GM23248 (cell line): ENCODE data around the gene KDM3A. TPM values are rescaled to one million over a fixed set of nuclear protein-coding genes. Genes with fewer than 3 reads are reported as not detected.

Source experiments
- DNase-seq: peaks from one replicate; pipeline ENCODE4 v3.0.0-alpha.2; 2015
- H2AFZ ChIP-seq: fragments of 200-600 bp; sonication (generic); 2 replicates; pipeline ENCODE4 v1.6.1; 2016; ENCODE audit warnings: antibody characterized with exemption
- H3F3A ChIP-seq: fragments of 200-600 bp; sonication (generic); 2 replicates; pipeline ENCODE4 v1.6.1; 2016; ENCODE audit warnings: mild to moderate bottlenecking, antibody characterized with exemption, mixed run types; ENCODE audit not compliant: insufficient read depth
- H3K27ac ChIP-seq: fragments of 200-600 bp; sonication (generic); 2 replicates; pipeline ENCODE4 v1.5.1; 2016; ENCODE audit warnings: mild to moderate bottlenecking
- H3K27me3 ChIP-seq: fragments of 200-600 bp; sonication (generic); replicated peaks from 2 replicates; pipeline ENCODE4 v1.6.1; 2016; ENCODE audit warnings: mild to moderate bottlenecking; ENCODE audit not compliant: insufficient read depth
- H3K36me3 ChIP-seq: fragments of 200-600 bp; sonication (generic); 2 replicates; pipeline ENCODE4 v1.6.1; 2016; ENCODE audit warnings: low read depth, mild to moderate bottlenecking
- H3K4me1 ChIP-seq: fragments of 200-600 bp; sonication (generic); 2 replicates; pipeline ENCODE4 v1.6.1; 2016; ENCODE audit warnings: mild to moderate bottlenecking; ENCODE audit not compliant: insufficient read depth
- H3K4me2 ChIP-seq: fragments of 200-600 bp; sonication (generic); one replicate; pipeline ENCODE4 v1.6.1; 2016; ENCODE audit warnings: mild to moderate bottlenecking; ENCODE audit not compliant: unreplicated experiment
- H3K4me3 ChIP-seq: fragments of 200-600 bp; sonication (generic); 2 replicates; pipeline ENCODE4 v1.5.1; 2016; ENCODE audit warnings: mild to moderate bottlenecking
- H3K79me2 ChIP-seq: fragments of 200-600 bp; sonication (generic); 2 replicates; pipeline ENCODE4 v1.6.1; 2016; ENCODE audit warnings: mild to moderate bottlenecking; ENCODE audit not compliant: insufficient read depth
- H3K9ac ChIP-seq: fragments of 200-600 bp; sonication (generic); 2 replicates; pipeline ENCODE4 v1.6.1; 2016; ENCODE audit warnings: mild to moderate bottlenecking
- H3K9me2 ChIP-seq: fragments of 200-600 bp; sonication (generic); 2 replicates; pipeline ENCODE4 v1.6.1; 2016; ENCODE audit warnings: mixed run types, mild to moderate bottlenecking, moderate library complexity; ENCODE audit not compliant: insufficient read depth
- H3K9me3 ChIP-seq: fragments of 200-600 bp; sonication (generic); one replicate; pipeline ENCODE4 v1.6.1; 2017; ENCODE audit warnings: low read depth
- H4K20me1 ChIP-seq: fragments of 200-600 bp; sonication (generic); 2 replicates; pipeline ENCODE4 v1.6.0; 2016; ENCODE audit not compliant: insufficient read depth
- EZH2 ChIP-seq: fragments of 200-600 bp; sonication (generic); IDR thresholded peaks from 2 replicates; pipeline ENCODE4 v1.6.1; 2018; ENCODE audit warnings: antibody characterized with exemption, mild to moderate bottlenecking; ENCODE audit not compliant: insufficient read depth, poor library complexity, severe bottlenecking
- EZH2phosphoT487 ChIP-seq: fragments of 200-600 bp; sonication (generic); IDR thresholded peaks from 2 replicates; pipeline ENCODE4 v1.6.1; 2018; ENCODE audit warnings: antibody characterized with exemption, moderate library complexity, mild to moderate bottlenecking, low read depth; ENCODE audit not compliant: insufficient read depth
- WGBS, 2 experiments: methylation state at CpG; one replicate each; pipeline ENCODE4 v1.1.6; 2015 to 2017; ENCODE audit warnings: low lambda C conversion rate in 2 of 2, low coverage in 1 of 2; ENCODE audit errors: missing lambda C conversion rate in 2 of 2; 5-methylcytosine and 5-hydroxymethylcytosine counted together
- in situ Hi-C: fragments of 300-500 bp; cut with MboI; formaldehyde crosslinking; loops from 2 replicates; pipeline ENCODE4 v1.15.0; 2020
- polyA plus RNA-seq: library from polyadenylated mRNA; unstranded; fragments of >200 nt; fragmentation: Nextera tagmentation; extraction: Ambion mirVana; gene quantifications from 2 replicates; pipeline ENCODE4 v1.2.1, GENCODE V29; 2016
- total RNA-seq: library from RNA; depleted of rRNA; stranded (reverse); fragments of >200 nt; shearing (Covaris generic); gene quantifications from 2 replicates; pipeline ENCODE4 v1.2.3, GENCODE V29; 2014

The KDM3A gene
- total and polyA plus RNA-seq, 2 experiments from 2014 or later: 14.6 to 24.4 TPM

GRCh38 chr2:86519349-86519748 is 78.2 kb downstream of the KDM3A start:
- 96 to 100% methylated on average over 1 of the region's 1 CpG for WGBS, 2 experiments
- in situ Hi-C loops: no loop called here
- DNase-seq: no peak

GRCh38 chr2:86520153-86520552 is 79.0 kb downstream of the KDM3A start:
- Histone ChIP-seq H3K9me3 (no peaks in the 10 kb centered on the region), H3K4me1 (no peaks in the 10 kb centered on the region), H3K9ac (no peak overlapping the region), H3K27ac (no peak overlapping the region), H3K9me2 (no peaks in the 10 kb centered on the region), H3K79me2 (no peaks in the 10 kb centered on the region; the same call in 1 of the 2 replicates), H2AFZ (no peak overlapping the region), H3K27me3 (no peaks in the 10 kb centered on the region), H3F3A (no peaks in the 10 kb centered on the region), H4K20me1 (no peaks in the 10 kb centered on the region), H3K36me3 (peaks cover 3% of the 10 kb centered on the region; the same call in 1 of the 2 replicates), H3K4me3 (no peak overlapping the region), H3K4me2 (no peak overlapping the region)
- TF ChIP-seq EZH2 (no peak), EZH2phosphoT487 (no peak)
- 94 to 100% methylated on average over 1 of the region's 1 CpG for WGBS, 2 experiments
- in situ Hi-C loops: no loop called here
- no peak for DNase-seq

More at GRCh38 chr2:86519349-86519748, 78.2 kb downstream of the KDM3A start:
- Histone ChIP-seq H3K79me2 (no peaks in the 10 kb centered on the region; the same call in 1 of the 2 replicates), H4K20me1 (no peaks in the 10 kb centered on the region), H3K4me2 (no peak overlapping the region), H3K27me3 (no peaks in the 10 kb centered on the region), H3K36me3 (no peaks in the 10 kb centered on the region), H3K9me2 (no peaks in the 10 kb centered on the region), H3K27ac (no peak overlapping the region), H3K9me3 (no peaks in the 10 kb centered on the region), H3K4me3 (no peak overlapping the region), H3F3A (no peaks in the 10 kb centered on the region), H3K9ac (no peak overlapping the region), H3K4me1 (no peaks in the 10 kb centered on the region), H2AFZ (no peak overlapping the region)
- TF ChIP-seq EZH2: no peak

DNA sequence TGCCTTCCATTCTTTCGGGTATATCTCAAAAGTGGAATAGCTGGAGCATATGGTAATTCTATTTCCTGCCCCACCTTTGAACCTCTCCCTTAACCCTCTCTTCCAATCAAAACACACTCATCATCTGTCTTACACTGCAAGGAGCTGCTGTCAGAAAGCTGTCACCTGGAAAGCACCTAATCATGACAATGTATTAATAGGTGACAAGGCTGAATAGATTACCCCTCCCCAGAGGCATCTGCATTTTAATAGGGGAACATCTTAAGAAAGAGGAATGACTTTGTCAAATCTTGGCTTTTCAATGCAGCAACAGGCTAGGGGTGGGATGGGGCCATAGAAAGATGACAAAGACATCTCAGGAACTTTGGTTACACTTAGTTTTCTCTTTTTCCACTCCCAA is 80.8 kb downstream of the KDM3A start:
- Histone ChIP-seq H3K27ac (no peak overlapping the region), H3K36me3 (peaks cover 9% of the 10 kb centered on the region; the same call in 1 of the 2 replicates), H3K4me2 (no peak overlapping the region), H2AFZ (no peak overlapping the region), H3K9me2 (no peaks in the 10 kb centered on the region), H3K27me3 (no peaks in the 10 kb centered on the region), H4K20me1 (no peaks in the 10 kb centered on the region), H3K9me3 (no peaks in the 10 kb centered on the region), H3K79me2 (no peaks in the 10 kb centered on the region; the same call in 1 of the 2 replicates), H3K4me3 (no peak overlapping the region), H3K4me1 (no peaks in the 10 kb centered on the region), H3K9ac (no peak overlapping the region), H3F3A (no peaks in the 10 kb centered on the region)
- 100% methylated on average over 1 of the region's 1 CpG for WGBS, 2 experiments
- no peak for DNase-seq
- no peak for TF ChIP-seq EZH2phosphoT487
- TF ChIP-seq EZH2: no peak
- in situ Hi-C loops: no loop called here

GRCh38 chr2:86522711-86523110 is 81.5 kb downstream of the KDM3A start:
- no peak for TF ChIP-seq EZH2
- TF ChIP-seq EZH2phosphoT487: no peak
- whole genome bisulfite sequencing, 2 experiments: 94 to 98% methylated on average over 2 of the region's 2 CpGs
- H3K9me3 ChIP-seq: no peaks in the 10 kb centered on the region

DNA sequence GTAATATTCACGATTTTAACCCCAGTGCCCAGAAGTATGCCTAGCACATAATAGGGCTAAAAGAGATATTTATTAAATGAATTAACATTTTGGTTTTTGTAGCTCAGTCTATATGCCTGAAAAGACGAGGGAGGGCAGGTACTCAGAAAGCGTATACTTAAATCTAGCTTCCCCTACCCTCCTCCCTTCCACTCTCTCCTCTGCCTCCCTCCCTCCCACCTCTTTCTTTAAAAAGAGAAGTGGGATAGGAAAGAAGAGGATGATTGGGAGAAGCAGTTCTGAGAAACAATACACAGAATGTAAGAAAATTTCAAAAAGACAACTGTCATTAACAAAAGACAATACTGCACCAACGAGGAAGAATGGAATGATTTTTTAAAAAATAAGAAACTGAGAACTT is 82.3 kb downstream of the KDM3A start:
- H3K4me1 ChIP-seq: no peaks in the 10 kb centered on the region
- TF ChIP-seq EZH2 (no peak), EZH2phosphoT487 (no peak)
- no peaks in the 10 kb centered on the region for H4K20me1 ChIP-seq
- H3K27me3 ChIP-seq: no peaks in the 10 kb centered on the region
- H3K4me2 ChIP-seq: no peak overlapping the region
- no peak overlapping the region for H3K27ac ChIP-seq
- no peak overlapping the region for H3K4me3 ChIP-seq
- no peak overlapping the region for H3K9ac ChIP-seq
- 85 to 88% methylated on average over 4 of the region's 4 CpGs for WGBS, 2 experiments
- H3K9me3 ChIP-seq: no peaks in the 10 kb centered on the region
- H3K79me2 ChIP-seq: no peaks in the 10 kb centered on the region
- H3K9me2 ChIP-seq: no peaks in the 10 kb centered on the region
- no peaks in the 10 kb centered on the region for H3F3A ChIP-seq
- H3K36me3 ChIP-seq: peaks cover 14% of the 10 kb centered on the region; the same call in 1 of the 2 replicates
- in situ Hi-C loops: no loop called here
- DNase-seq: no peak
- no peak overlapping the region for H2AFZ ChIP-seq

More at GRCh38 chr2:86522711-86523110, 81.5 kb downstream of the KDM3A start:
- H4K20me1 ChIP-seq: no peaks in the 10 kb centered on the region
- no peaks in the 10 kb centered on the region for H3K27me3 ChIP-seq
- no peaks in the 10 kb centered on the region for H3K4me1 ChIP-seq
- H3K4me2 ChIP-seq: no peak overlapping the region
- H3K36me3 ChIP-seq: peaks cover 9% of the 10 kb centered on the region; the same call in 1 of the 2 replicates
- no peak for DNase-seq
- H2AFZ ChIP-seq: no peak overlapping the region
- no peaks in the 10 kb centered on the region for H3F3A ChIP-seq
- no peak overlapping the region for H3K4me3 ChIP-seq
- no peaks in the 10 kb centered on the region for H3K9me2 ChIP-seq
- no peak overlapping the region for H3K9ac ChIP-seq
- no peak overlapping the region for H3K27ac ChIP-seq
- H3K79me2 ChIP-seq: no peaks in the 10 kb centered on the region; the same call in 1 of the 2 replicates
- in situ Hi-C loops: no loop called here
